HG02852 (cell line): ENCODE results near the gene MYH9.
"Not testable (repeated sequence)": the region's sequence is repeated elsewhere in the genome, so short reads cannot be mapped to it uniquely, and the experiment has no call there.

Experiments used
- ATAC-seq: cut with Tn5 transposase; IDR thresholded peaks from one replicate; pipeline ENCODE4 v1.9.1; 2021; ENCODE audit warnings: mild to moderate bottlenecking, moderate library complexity; ENCODE audit not compliant: unreplicated experiment

MYH9 gene

DNA sequence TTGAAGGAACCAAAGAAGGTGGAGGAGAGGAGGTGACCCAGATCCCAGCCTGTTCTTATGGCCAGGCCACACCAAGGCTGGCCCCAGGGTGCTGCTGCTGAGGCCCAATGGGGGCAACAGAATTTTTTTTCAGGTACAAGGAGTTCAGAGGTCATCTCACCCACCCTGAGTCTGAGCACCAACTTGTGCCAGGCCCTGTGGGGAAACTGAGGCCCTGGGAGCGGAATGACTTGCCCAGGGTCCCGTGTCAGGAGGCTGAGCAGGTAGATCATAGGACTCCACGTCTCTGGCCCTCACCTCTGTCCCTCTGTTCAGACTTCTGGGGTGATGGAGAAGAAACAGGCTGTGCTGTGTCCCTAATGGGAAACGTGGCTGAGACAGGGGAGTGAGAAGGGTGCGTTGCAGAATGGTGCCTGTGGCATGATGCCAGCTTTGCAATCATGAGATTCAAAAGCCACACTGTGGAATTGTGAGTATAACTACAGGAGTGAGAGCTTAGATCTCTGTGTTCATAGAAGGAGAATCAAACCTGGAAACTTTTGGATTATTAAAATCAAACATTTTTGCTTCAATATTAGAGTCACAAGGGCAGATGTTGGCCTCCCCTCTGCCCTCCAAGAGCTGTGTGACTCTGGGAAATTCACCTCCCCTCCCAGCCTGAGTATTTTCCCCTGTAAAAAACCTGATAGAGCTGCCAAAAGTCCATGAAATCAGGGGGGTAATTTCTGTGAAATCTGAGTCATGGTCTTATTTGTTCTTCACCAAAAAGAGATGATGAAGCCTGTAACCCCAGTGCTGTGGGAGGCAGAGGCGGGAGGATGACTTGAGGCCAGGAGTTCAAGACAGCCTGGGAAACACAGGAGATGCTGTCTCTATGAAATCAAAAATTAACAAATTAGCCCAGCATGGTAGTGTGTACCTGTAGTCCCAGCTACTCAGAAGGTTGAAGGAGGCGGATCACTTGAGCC, 134.0 kb downstream of the MYH9 start:
- ATAC-seq = no peak

GRCh38 chr22:36252754-36253522, 134.8 kb downstream of the MYH9 start, which contains the start of gene APOL1:
Gene APOL1, plus strand, starts transcription at chr22:36253133. Its CDS starts 1,823 bp downstream, at chr22:36254956.
- ATAC-seq = peak; percentile 67

- ATAC-seq = not testable (repeated sequence)
Observed at GRCh38 chr22:36251979-36252608, 135.7 kb downstream of the MYH9 start.

GRCh38 chr22:36250292-36250960, 137.3 kb downstream of the MYH9 start:
- ATAC-seq = not testable (repeated sequence)

- no peak for ATAC-seq
Observed at GRCh38 chr22:36249160-36249559, 138.6 kb downstream of the MYH9 start.

DNA sequence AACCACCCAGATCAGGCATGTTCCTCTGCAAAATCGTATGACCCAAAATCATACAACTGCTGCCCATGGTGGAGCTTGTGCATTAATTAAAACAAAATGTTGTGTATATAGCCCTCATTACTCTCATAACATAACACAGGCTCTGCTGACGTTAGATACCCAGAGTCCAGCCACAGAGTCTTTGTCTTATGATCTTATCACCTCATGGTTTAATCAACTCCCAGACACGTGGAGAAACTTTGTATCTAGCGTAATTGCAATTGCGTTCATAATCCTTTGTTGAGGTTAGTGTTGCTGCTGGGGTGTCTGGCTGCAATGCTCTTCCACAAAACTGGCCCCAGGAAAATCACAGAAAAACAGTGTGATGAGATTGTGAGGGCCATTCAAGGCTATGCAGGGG, 139.8 kb downstream of the MYH9 start:
- ATAC-seq = no peak

- no peak for ATAC-seq
Observed at GRCh38 chr22:36246718-36247117, 141.0 kb downstream of the MYH9 start.

GRCh38 chr22:36245805-36246356, 141.9 kb downstream of the MYH9 start:
- ATAC-seq = no peak

GRCh38 chr22:36244522-36245391, 143.0 kb downstream of the MYH9 start:
- ATAC-seq = no peak

- no peak for ATAC-seq
Observed at GRCh38 chr22:36243986-36244385, 143.8 kb downstream of the MYH9 start.

GRCh38 chr22:36239401-36240171, 148.2 kb downstream of the MYH9 start, which contains the start of gene APOL2:
Gene APOL2, minus strand, starts transcription at chr22:36239527. Its CDS starts 6,365 bp downstream, at chr22:36233162.
- ATAC-seq = peak; percentile 92

DNA sequence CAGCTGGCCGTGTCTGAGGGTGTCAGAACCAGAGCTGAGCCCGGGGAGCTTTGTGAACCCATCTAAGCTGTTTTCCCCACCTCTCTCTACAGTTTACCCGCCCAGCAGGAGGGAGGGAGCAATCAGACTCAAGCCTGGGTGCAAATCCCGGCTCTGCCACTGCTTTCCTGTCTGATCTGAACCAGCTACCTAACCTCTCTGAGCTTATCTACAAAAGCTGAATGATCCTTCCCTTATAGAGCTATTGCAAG, 148.7 kb downstream of the MYH9 start:
- no peak for ATAC-seq

GRCh38 chr22:36238373-36239149, 149.2 kb downstream of the MYH9 start:
- no peak for ATAC-seq

DNA sequence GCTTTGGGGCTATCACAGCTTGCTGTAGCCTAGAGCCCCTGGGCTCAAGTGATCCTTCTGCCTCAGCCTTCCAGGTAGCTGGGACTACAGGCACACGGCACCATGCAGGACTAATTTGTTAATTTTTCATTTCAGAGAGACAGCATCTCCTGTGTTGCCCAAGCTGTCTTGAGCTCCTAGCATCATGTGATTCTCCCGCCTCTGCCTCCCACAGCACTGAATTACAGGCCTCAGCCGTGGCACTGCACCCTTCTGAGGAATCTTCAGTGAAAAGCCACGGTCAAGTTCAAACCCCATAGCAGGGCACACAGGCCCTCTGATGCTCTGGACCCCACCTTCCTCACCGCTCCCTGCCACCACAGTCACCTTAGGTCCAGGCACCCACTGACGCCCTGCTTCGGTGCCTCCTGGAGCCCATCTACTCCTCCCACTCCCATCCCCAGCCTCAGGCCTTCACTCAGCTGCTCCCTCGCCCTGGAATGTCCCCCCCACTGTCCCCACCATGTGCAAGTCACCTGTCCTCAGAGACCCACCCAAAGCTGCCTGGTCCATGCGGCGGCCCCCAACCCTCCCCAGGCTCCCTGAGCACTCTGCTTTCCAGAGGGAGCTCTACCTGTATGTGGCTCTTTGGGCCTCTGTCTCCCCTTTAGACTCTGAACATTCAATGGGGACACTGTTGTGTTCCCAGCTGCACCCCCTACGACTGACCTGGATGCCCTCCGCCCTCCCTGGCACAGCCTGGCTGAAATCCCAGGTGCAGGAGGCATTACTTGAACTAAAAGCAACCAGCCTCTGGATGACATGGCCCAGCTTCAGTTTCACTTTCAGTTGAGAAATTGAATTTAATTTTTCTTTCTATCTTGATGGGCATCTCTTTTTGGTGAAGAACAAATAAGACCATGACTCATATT, 150.1 kb downstream of the MYH9 start:
- no peak for ATAC-seq

DNA sequence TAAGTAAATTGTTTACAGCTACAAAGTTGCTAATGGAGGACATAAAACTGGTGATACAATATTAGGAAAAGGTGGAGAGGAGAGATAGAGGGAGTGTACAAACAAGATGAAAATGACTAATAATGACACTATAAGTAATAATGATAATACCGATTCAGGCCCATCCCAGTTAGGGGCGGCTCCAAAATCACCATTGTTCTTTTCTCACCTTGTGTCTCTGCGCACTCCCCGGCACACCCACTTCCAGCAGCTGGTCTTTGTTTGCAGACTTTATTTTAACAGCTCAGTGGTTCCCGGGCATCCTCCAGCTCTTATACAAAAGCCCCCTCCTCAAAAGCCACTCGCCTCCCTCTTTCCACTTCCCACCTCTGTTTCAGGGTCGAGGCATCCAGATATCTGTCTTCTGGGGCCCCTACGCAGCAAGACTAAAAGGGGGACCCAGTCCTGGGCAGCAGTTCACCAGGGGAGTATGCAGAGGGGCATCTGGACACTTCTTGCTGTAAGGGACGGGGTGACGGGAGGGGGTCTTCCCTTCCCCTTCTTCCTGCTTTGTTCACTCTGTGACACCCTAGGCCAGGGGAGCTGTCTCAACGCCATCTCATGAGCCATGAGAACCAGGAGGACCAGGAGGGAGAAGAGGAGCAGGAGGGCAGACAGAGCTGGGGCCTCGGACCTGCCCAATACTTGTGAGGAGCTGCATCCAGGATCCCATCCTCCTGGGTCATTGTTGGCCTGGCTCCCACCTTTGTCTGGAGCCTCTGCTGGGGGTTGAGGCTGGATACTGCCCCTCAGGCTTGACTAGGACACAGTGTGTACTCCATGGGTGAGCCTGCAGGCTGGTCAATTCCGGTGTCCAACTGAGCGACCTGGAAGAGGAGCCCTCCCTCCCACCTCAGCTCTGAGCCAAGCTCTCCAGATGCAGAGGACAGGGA, 151.1 kb downstream of the MYH9 start:
- no peak for ATAC-seq

DNA sequence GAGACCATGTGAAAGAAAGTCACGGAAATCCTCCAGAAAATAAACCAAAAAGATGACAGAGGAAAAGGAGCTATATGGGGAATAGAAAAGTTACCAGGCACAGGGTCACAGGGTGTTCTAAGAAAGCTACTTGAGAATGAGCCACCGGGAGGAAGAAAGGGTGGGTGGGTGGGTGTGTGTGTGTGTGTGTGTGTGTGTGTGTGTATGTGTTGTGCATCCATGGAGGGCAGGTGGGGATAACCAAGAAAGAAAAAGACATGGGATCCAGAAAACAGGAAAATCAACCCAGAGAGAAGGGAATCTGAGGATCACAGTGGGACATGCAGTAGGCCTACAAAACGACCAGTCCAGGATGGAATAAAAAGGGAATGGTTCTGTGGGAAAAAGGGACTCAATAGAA, 152.2 kb downstream of the MYH9 start:
- no peak for ATAC-seq
